Tibial nerve (tissue), 4 donors: ENCODE results near the gene OTOG. TPM values are rescaled to one million over a fixed set of nuclear protein-coding genes. Genes with fewer than 3 reads are reported as not detected.

ENCODE experiments used
- DNase-seq, 2 donors: peaks; one replicate each; pipeline ENCODE4 v3.0.0-alpha.2; 2019; ENCODE audit warnings: low spot score in 2 of 2
- H3K27ac ChIP-seq, 4 donors: fragments of 200-600 bp; sonication (generic) in 3 of 4; one replicate each; pipeline ENCODE4 v1.5.1; 2017 to 2019; ENCODE audit warnings: mild to moderate bottlenecking in 1 of 4
- H3K27me3 ChIP-seq, 2 donors: fragments of 200-600 bp; sonication (generic) in 1 of 2; one replicate each; pipeline versions ENCODE4 v1.5.1 to v1.6.0; 2017 to 2019
- H3K36me3 ChIP-seq, 3 donors: fragments of 200-600 bp; sonication (generic); one replicate each; pipeline ENCODE4 v1.5.1; 2018 to 2019
- H3K4me1 ChIP-seq, 4 donors: fragments of 200-600 bp; sonication (generic) in 3 of 4; one replicate each; pipeline ENCODE4 v1.5.1; 2017 to 2019
- H3K4me3 ChIP-seq, 4 donors: fragments of 200-600 bp; sonication (generic) in 3 of 4; one replicate each; pipeline ENCODE4 v1.5.1; 2017 to 2019; ENCODE audit warnings: mild to moderate bottlenecking in 1 of 4, moderate library complexity in 1 of 4
- H3K9me3 ChIP-seq, 4 donors: fragments of 200-600 bp; sonication (generic) in 3 of 4; one replicate each; pipeline ENCODE4 v1.5.1; 2017 to 2019
- CTCF ChIP-seq, 5 experiments: fragments of 200-600 bp in 3 of 5; fragments of 450-650 bp in 2 of 5; sonication (generic) in 3 of 5; IDR thresholded peaks; one replicate each; pipeline ENCODE4 v1.5.1; 2016 to 2019; ENCODE audit warnings: antibody characterized with exemption in 5 of 5, mild to moderate bottlenecking in 3 of 5, moderate library complexity in 2 of 5
- EP300 ChIP-seq, 2 donors: sonication (generic); formaldehyde crosslinking; IDR thresholded peaks; one replicate each; pipeline ENCODE4 v1.6.1; 2017; ENCODE audit warnings: antibody characterized with exemption in 2 of 2, mild to moderate bottlenecking in 1 of 2
- POLR2A ChIP-seq, 2 donors: fragments of 450-650 bp; IDR thresholded peaks; one replicate each; pipeline ENCODE4 v1.6.1; 2017; ENCODE audit warnings: antibody characterized with exemption in 2 of 2, mild to moderate bottlenecking in 2 of 2, moderate library complexity in 2 of 2
- WGBS, 2 donors: methylation state at CpG; one replicate each; pipeline ENCODE4 v1.1.5; 2018; 5-methylcytosine and 5-hydroxymethylcytosine counted together
- total RNA-seq, 4 donors: library from RNA; depleted of rRNA; stranded (reverse); fragments of >200 nt; gene quantifications; one replicate each; pipeline ENCODE4 v1.1.0, GENCODE V29; 2016

The OTOG gene
- total RNA-seq, 4 donors from 2014 or later: not detected

- Histone ChIP-seq H3K27ac (no peak overlapping the region), H3K4me1 (no peaks in the 10 kb centered on the region), H3K4me3 (no peak overlapping the region), H3K9me3 (no peaks in the 10 kb centered on the region), H3K27me3 (no peaks in the 10 kb centered on the region), H3K36me3 (no peaks in the 10 kb centered on the region)
- TF ChIP-seq POLR2A (IDR thresholded peaks at IDR 0.05) (no peak), EP300 (IDR thresholded peaks at IDR 0.05) (no peak), CTCF (IDR thresholded peaks at IDR 0.05) (no peak)
- WGBS, 2 donors: 89% methylated on average over 6 of the region's 6 CpGs
- no peak for DNase-seq
Measured at GRCh38 chr11:17608821-17609220, 61.8 kb downstream of the OTOG start.

- no peaks in the 10 kb centered on the region for H3K9me3 ChIP-seq
- no peaks in the 10 kb centered on the region for H3K36me3 ChIP-seq
- H3K27ac ChIP-seq: no peak overlapping the region
- TF ChIP-seq CTCF (IDR thresholded peaks at IDR 0.05): no peak
- no peak for TF ChIP-seq POLR2A (IDR thresholded peaks at IDR 0.05)
- no peak for TF ChIP-seq EP300 (IDR thresholded peaks at IDR 0.05)
- H3K27me3 ChIP-seq: no peaks in the 10 kb centered on the region
- WGBS, 2 donors: 92% methylated on average over 5 to 12 of the region's 12 CpGs
- DNase-seq: no peak
- H3K4me1 ChIP-seq: no peaks in the 10 kb centered on the region
- H3K4me3 ChIP-seq: no peak overlapping the region
Measured at GRCh38 chr11:17609291-17610084, 62.4 kb downstream of the OTOG start.

- Histone ChIP-seq H3K36me3 (no peaks in the 10 kb centered on the region), H3K4me1 (no peaks in the 10 kb centered on the region), H3K4me3 (no peak overlapping the region), H3K27ac (no peak overlapping the region), H3K27me3 (no peaks in the 10 kb centered on the region), H3K9me3 (no peaks in the 10 kb centered on the region)
- 81% methylated on average over 16 to 17 of the region's 17 CpGs for WGBS, 2 donors
- no peak for DNase-seq
- TF ChIP-seq POLR2A (IDR thresholded peaks at IDR 0.05) (no peak), EP300 (IDR thresholded peaks at IDR 0.05) (no peak), CTCF (IDR thresholded peaks at IDR 0.05) (no peak)
Measured at GRCh38 chr11:17610085-17610894, 63.2 kb downstream of the OTOG start.

- H3K27me3 ChIP-seq: no peaks in the 10 kb centered on the region
- no peaks in the 10 kb centered on the region for H3K36me3 ChIP-seq
- H3K4me3 ChIP-seq: no peak overlapping the region
- no peak overlapping the region for H3K27ac ChIP-seq
- no peak for DNase-seq
- WGBS, 2 donors: 83 to 91% methylated on average over 6 to 10 of the region's 12 CpGs
- H3K4me1 ChIP-seq: no peaks in the 10 kb centered on the region
- TF ChIP-seq POLR2A (IDR thresholded peaks at IDR 0.05): no peak
- no peak for TF ChIP-seq CTCF (IDR thresholded peaks at IDR 0.05)
- no peak for TF ChIP-seq EP300 (IDR thresholded peaks at IDR 0.05)
- H3K9me3 ChIP-seq: no peaks in the 10 kb centered on the region
Measured at GRCh38 chr11:17611049-17611448, 64.0 kb downstream of the OTOG start.
